ENCODE measurements around the gene ZGPAT. TPM values are rescaled to one million over a fixed set of nuclear protein-coding genes. Genes with fewer than 3 reads are reported as not detected.

ZGPAT gene
- total RNA-seq, 3 donors from 2014 or later = 38.1 to 43.9 (median 42.0) TPM

DNA sequence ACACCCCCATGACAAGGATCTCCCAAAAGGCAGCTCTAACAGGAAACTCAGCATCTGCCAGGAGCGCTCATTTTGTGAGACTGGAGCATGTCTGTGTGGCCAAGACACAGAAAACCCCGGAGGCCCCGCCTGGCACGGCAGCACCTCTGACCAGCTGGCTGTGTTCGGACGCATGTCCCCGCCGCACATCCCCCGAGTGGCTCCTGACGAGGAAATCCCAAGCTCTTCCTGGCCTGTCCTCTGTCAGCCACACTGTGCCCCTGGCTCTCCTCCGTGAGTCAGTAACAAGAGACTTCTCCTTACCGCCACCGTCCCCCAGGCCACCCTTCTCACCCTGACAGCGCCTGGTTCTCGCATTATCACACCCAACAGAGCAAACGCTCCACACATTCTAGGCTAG is 46.2 kb downstream of the ZGPAT start:
- H3K9me3 Mint-ChIP-seq = no peaks in the 10 kb centered on the region
- H3K27me3 Mint-ChIP-seq (ENCODE audit: low read depth) = no peaks in the 10 kb centered on the region
- DNase-seq (no peak), ATAC-seq (no peak)
- H3K4me1 Mint-ChIP-seq (ENCODE audit: low read depth) = peaks cover 21% of the 10 kb centered on the region
- no peak overlapping the region for H3K4me3 Mint-ChIP-seq
- no peaks in the 10 kb centered on the region for H3K36me3 Mint-ChIP-seq (ENCODE audit: insufficient read depth)

DNA sequence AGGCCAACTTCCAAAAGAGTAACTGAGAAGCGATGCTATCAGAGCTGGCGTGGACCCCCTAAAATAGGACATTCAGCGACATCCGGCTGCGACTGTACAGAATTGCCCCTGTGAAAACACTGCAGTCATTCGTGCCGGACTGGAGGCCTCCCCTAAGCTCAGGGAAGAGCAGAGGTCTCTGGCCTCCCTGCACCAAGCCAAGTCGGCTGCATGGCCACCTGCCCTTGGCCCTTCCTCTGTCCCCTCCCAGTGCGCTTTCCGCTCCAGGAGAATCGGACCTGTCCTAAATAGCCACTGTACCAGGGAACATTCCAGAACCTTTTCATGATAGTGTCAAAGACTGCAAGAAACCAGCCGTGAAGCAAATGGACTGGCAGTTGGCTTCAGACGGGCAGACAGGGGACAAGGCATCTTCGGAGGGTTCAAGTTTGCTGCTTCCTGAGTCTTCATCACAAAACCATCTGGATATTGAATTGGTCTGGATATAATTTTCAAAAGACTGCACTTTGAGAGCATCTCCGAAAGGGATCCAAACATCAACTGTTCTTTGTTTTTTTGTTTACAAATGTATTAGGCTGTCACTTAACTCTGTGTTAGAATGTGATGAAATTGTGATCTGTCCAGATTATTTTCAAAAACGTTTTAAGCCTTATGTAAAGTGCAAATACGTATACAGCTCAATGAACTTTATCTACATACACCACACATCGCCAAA is 48.3 kb downstream of the ZGPAT start:
- no peak for ATAC-seq
- Mint-ChIP-seq H3K4me1 (ENCODE audit: low read depth) (peaks cover 10% of the 10 kb centered on the region), H3K36me3 (ENCODE audit: insufficient read depth) (no peaks in the 10 kb centered on the region), H3K4me3 (no peak overlapping the region), H3K27me3 (ENCODE audit: low read depth) (no peaks in the 10 kb centered on the region), H3K9me3 (no peaks in the 10 kb centered on the region)
- no peak for DNase-seq

DNA sequence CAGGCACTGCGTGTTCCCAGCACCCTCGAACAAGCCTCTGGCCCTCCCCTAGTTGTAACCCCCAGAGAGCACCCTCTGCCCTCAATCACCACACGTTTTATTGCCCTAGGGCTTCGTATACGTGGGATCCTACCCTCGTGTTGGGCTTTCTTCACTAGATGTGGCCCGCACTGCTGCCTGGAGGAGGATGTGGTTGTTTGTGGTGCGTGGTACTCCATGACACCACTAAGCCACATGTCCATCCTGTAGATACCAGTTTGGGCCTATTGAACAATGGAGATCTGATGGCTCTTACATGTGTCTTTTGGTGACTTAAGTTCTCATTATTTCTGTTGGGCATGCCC is 48.8 kb downstream of the ZGPAT start:
- peaks cover 7% of the 10 kb centered on the region for H3K4me1 Mint-ChIP-seq (ENCODE audit: low read depth)
- no peak for DNase-seq
- H3K27me3 Mint-ChIP-seq (ENCODE audit: low read depth) = no peaks in the 10 kb centered on the region
- no peak for ATAC-seq
- H3K9me3 Mint-ChIP-seq = no peaks in the 10 kb centered on the region
- H3K36me3 Mint-ChIP-seq (ENCODE audit: insufficient read depth) = no peaks in the 10 kb centered on the region
- no peak overlapping the region for H3K4me3 Mint-ChIP-seq

DNA sequence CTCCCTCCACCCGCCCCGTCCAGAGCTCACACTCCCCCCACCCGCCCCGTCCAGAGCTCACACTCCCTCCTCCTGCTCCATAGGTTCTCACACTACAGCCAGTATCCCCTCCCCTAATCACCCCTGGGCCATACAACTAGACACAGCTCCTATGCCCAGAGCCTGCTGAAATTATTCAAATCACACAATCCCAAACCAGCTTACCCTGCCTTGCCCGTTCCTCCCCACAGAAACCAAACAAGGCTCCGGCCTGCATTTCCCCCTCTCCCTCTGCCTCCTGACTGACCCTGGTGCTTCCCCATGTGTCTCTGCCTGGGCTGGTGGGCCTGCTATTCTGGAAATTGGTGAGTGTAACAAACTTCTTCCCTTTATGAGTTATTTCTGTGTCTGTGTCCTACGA is 50.3 kb downstream of the ZGPAT start:
- no peaks in the 10 kb centered on the region for H3K9me3 Mint-ChIP-seq

DNA sequence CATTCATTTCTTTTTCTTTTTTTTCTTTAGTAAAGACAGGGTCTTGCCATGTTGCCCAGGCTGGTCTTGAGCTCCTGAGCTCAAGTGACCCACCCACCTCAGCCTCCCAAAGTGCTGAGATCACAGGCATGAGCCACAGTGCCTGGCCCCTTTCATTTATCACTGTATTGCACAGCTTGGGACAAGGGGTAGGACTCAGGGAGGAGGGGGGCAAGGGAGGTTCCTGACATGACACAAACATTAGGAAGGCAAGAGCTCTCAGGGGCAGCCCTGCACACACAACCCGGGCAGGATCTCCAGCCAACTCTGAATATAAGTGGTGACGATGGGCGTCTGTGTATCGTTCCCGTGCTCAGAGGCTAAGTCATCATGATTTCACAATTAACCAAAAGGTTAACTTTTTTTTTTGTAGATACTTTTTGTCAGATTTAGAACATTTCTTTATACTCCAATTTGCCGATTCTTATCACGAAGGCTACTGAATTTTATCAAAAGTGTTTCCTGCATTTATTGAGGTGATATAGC is 51.6 kb downstream of the ZGPAT start:
- DNase-seq (no peak), ATAC-seq (no peak)
- Mint-ChIP-seq H3K27me3 (ENCODE audit: low read depth) (no peaks in the 10 kb centered on the region), H3K4me3 (no peak overlapping the region), H3K4me1 (ENCODE audit: low read depth) (peaks cover 4% of the 10 kb centered on the region), H3K9me3 (no peaks in the 10 kb centered on the region), H3K36me3 (ENCODE audit: insufficient read depth) (no peaks in the 10 kb centered on the region)

More for the DNA sequence above, 50.3 kb downstream of the ZGPAT start:
- no peaks in the 10 kb centered on the region for H3K27me3 Mint-ChIP-seq (ENCODE audit: low read depth)
- no peak for DNase-seq
- no peak for ATAC-seq
- no peaks in the 10 kb centered on the region for H3K36me3 Mint-ChIP-seq (ENCODE audit: insufficient read depth)
- peaks cover 4% of the 10 kb centered on the region for H3K4me1 Mint-ChIP-seq (ENCODE audit: low read depth)
- H3K4me3 Mint-ChIP-seq = no peak overlapping the region

DNA sequence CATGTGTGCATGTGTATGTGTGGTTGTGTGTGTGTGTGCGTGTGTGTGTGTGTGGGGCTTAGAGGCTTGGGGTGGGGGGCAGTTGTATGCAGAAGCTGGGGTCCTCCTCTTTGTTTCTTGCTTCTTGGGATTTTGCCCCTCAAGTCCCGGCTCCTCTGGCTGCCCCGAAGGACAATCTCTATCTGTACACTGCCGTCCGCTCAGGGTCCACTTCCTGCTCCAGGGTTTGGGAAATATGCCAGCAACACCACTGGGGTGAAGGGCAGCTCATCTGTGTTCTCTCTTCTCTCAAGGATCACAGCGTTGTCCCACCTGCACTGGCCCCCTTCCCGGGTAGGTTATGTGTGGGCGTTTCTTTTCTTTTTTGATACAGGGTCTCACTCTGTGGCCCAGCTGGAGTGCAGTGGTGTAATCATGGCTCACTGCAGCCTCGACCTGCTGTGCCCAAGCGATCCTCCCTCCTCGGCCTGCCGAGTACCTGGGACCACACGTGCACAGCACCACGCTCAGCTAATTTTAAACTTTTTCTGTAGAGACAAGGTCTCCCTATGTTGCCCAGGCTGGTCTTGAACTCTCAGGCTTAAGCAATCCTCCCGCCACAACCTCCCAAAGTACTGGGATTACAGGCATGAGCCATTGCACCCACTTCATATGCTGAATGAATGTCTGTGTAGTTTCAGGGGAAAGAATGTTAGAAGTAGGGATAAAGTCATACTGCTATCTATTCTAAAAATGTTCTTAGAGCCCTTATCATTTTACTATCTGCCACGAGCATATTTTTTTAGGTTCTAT is 57.4 kb downstream of the ZGPAT start:
- Mint-ChIP-seq H3K4me1 (ENCODE audit: low read depth) (no peaks in the 10 kb centered on the region), H3K36me3 (ENCODE audit: insufficient read depth) (no peaks in the 10 kb centered on the region), H3K27me3 (ENCODE audit: low read depth) (no peaks in the 10 kb centered on the region), H3K4me3 (no peak overlapping the region), H3K9me3 (no peaks in the 10 kb centered on the region)
- ATAC-seq = no peak
- no peak for DNase-seq

DNA sequence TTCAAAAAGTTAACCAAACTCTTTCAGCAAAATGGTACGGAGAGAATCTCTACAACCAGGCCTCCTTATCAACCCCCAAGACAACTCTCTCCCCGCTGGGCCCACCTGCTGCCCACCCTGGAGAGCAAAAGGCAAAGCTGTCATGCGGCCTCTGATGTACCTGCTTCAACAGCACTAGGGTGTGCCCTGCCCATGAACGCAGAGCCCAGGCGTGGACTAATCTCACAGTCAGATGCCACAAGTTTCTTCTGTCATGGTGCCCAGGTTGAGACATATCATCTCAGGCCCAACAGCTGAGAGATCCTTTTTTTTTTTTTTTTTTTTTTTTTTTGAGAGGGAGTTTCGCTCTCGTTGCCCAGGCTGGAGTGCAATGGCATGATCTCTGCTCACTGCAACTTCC is 58.1 kb downstream of the ZGPAT start:
- Mint-ChIP-seq H3K4me3 (no peak overlapping the region), H3K27me3 (ENCODE audit: low read depth) (no peaks in the 10 kb centered on the region), H3K4me1 (ENCODE audit: low read depth) (no peaks in the 10 kb centered on the region), H3K9me3 (no peaks in the 10 kb centered on the region), H3K36me3 (ENCODE audit: insufficient read depth) (no peaks in the 10 kb centered on the region)
- no peak for DNase-seq
- no peak for ATAC-seq

DNA sequence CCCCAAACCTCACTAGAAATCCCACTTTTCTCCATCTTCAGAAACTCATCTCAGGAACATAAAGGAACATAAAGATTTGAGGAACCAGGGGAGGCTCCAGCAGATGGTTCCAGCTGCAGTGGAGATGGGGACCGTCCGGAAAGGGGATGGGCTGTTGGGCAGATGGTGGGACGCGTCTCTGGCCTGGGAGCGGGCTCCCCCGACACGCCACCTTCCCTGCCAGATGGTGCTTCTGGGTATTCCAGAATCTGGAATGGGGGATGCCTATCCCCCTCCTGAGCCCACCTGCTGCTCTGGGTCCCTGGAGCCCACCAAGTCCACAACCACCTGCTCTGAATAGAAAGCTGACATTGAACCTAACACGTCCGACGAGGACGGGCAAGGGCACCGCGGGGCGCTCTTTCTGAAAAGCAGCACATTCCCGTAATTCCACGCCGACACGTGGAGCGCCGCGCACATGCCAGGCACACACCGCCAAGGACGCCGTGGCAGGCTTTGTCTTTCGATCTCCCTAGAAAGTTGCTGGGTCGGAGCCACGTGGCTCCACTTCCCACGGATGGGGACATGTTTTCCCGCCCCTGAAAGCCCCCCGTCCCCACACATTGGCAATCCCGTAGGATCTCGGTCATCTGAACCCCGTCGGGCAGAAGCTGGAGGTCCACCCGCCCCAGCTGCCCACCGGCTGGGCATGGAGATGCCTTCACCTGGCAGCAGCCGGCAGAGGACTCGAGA is 59.0 kb downstream of the ZGPAT start:
- ATAC-seq (no peak), DNase-seq (no peak)
- H3K9me3 Mint-ChIP-seq = no peaks in the 10 kb centered on the region
- H3K27me3 Mint-ChIP-seq (ENCODE audit: low read depth) = no peaks in the 10 kb centered on the region
- no peaks in the 10 kb centered on the region for H3K4me1 Mint-ChIP-seq (ENCODE audit: low read depth)
- no peaks in the 10 kb centered on the region for H3K36me3 Mint-ChIP-seq (ENCODE audit: insufficient read depth)
- no peak overlapping the region for H3K4me3 Mint-ChIP-seq

DNA sequence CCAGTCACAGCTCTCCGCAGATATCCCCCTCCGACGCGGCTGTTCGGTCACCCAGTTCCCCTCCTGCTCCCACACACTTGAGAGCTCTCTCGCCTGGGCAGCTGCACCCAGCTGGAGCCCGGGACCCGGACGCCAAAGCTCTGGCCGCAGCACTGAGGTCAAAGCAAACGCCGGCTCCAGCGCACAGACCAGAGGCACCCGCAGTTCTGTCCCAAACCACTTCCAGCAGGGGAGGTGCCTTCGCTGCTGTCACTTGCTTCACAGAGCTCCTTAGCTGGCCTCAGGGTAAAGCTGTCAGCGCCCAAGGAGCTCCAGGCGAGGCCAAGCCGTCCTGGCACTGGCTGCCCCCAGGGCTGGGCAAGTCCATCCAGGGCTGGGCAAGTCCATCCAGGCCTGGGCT is 59.6 kb downstream of the ZGPAT start:
- ATAC-seq (no peak), DNase-seq (no peak)
- no peaks in the 10 kb centered on the region for H3K36me3 Mint-ChIP-seq (ENCODE audit: insufficient read depth)
- no peaks in the 10 kb centered on the region for H3K27me3 Mint-ChIP-seq (ENCODE audit: low read depth)
- no peaks in the 10 kb centered on the region for H3K9me3 Mint-ChIP-seq
- H3K4me3 Mint-ChIP-seq = no peak overlapping the region
- no peaks in the 10 kb centered on the region for H3K4me1 Mint-ChIP-seq (ENCODE audit: low read depth)

DNA sequence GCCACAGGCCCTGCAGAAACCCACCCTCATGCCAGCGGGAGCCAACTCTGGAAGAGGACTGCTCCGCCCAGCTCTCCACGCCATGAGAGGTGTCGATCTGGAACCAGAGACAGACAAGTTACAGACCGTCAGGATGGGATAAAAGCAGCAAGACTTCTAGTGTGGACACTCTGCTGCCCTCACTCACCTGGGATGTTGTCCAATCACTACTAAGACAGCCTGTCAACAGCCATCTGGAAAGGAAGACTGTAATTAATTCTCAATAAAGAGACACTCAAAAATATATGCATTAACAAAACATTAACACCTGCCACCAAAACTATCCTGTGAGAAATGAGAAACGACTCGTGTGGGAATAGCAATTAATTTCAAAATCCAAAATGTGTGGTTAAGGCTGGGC is 60.0 kb downstream of the ZGPAT start:
- DNase-seq = no peak
- H3K27me3 Mint-ChIP-seq (ENCODE audit: low read depth) = no peaks in the 10 kb centered on the region
- no peak for ATAC-seq
- H3K4me3 Mint-ChIP-seq = no peak overlapping the region
- H3K9me3 Mint-ChIP-seq = no peaks in the 10 kb centered on the region
- H3K4me1 Mint-ChIP-seq (ENCODE audit: low read depth) = no peaks in the 10 kb centered on the region
- no peaks in the 10 kb centered on the region for H3K36me3 Mint-ChIP-seq (ENCODE audit: insufficient read depth)

DNA sequence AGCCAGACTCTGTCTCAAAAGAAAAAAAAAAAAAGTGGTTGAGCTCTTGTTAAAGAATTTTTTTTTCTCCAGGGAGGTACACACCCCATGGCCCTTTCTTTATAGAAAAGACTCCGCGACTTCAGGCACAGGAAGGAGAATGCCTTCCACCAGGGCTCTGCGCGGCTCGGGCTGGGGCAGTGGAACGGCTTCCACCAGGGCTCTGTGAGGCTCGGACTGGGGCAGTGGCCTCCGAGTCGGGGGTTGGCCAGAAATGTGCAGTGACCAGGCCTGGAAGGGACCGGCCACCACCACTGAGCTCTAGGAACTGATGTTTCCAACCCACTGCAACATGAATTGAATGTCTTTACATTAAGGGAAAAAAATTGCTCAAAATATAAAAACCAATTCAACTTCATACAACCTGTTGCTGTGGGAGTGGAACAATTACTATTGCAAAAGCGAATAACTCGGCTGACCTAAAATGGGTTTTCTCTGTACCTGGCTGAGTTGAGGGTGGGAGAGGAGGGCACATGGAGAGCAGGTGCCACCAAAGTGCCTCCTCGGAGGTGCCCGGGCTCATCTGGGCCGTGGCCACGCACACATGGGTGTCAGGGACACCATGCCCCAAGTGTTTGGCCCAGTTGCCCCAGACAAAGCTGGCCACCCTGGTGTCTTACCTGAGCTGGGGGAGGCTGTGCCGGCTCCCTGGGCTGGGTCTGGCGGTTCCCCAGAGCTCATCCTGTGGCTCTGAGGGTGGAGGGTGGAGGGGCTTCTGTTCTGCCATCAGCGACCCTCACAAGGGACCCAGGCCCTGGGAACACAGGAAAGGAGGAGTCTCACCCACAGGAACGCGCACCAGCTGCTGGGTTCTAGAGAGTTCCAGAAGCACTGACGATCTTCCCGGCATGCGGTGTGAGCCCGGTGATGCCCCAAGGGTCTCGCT is 61.0 kb downstream of the ZGPAT start:
- ATAC-seq = no peak
- H3K27me3 Mint-ChIP-seq (ENCODE audit: low read depth) = no peaks in the 10 kb centered on the region
- no peak overlapping the region for H3K4me3 Mint-ChIP-seq
- no peaks in the 10 kb centered on the region for H3K4me1 Mint-ChIP-seq (ENCODE audit: low read depth)
- no peak for DNase-seq
- no peaks in the 10 kb centered on the region for H3K36me3 Mint-ChIP-seq (ENCODE audit: insufficient read depth)
- H3K9me3 Mint-ChIP-seq = no peaks in the 10 kb centered on the region

DNA sequence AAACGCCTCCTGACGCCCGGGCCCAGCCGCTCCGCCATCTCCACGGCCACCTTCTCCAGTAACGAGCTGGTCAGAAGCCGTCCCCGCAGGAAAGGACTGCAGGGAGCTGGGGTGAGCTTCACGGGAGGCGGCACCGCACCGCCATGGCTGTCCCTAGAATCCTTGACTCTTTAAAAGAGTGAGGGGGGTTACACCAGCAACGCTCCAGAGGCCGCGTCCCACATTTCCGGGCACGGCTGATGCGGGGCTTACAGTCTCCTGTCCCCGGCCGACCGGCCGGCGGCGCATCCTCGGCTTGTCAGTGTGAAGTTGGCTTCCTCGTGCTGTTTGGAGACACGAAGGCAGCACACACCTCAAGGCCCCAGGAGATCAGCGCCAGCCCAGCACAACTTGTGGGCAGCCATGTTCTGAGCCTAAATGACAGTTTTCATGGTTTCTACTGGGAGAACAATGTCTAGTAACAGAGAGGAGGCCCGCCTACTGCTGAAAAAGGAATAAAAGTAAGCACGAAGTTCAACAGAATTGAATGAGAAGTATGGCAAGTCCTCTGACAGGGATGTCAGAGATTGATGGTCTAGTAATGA is 62.1 kb downstream of the ZGPAT start:
- ATAC-seq = no peak
- Mint-ChIP-seq H3K36me3 (ENCODE audit: insufficient read depth) (no peaks in the 10 kb centered on the region), H3K9me3 (no peaks in the 10 kb centered on the region), H3K4me1 (ENCODE audit: low read depth) (peaks cover 2% of the 10 kb centered on the region), H3K27me3 (ENCODE audit: low read depth) (no peaks in the 10 kb centered on the region), H3K4me3 (no peak overlapping the region)
- DNase-seq = no peak

DNA sequence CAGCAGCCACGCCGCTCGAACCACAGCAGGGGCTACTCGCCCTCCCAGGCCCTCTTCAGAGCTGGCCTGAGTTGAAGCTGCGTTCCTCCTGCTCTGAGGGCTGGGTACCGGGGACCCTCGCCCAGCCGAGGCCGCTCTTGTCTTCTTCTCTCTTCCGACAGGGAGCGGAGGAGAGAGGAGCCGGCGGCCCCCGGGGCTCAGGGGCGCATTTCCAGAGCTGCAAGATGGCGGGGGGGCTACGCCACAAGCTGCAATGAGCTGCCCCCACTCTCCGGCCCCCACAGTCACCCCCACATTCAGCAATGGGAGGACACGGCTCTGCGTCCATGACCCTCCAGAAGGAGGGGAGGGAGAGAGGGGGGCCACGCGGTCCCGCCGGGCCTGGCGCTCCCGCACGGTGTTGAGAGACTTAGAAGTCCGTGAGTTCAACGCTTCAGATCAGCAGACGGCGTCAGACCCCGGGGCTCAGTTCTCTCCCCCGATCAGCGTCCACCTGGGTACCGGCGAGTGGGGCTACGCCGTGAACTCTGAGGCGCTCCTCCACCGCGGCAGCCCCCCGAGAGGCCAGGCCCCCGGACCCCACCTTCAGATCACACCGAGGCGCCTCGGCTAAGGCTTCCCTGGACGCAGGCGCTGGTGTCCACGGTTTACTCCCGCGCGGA is 63.3 kb downstream of the ZGPAT start:
- DNase-seq (no peak), ATAC-seq (no peak)
- no peaks in the 10 kb centered on the region for H3K27me3 Mint-ChIP-seq (ENCODE audit: low read depth)
- no peaks in the 10 kb centered on the region for H3K36me3 Mint-ChIP-seq (ENCODE audit: insufficient read depth)
- H3K4me3 Mint-ChIP-seq = no peak overlapping the region
- peaks cover 2% of the 10 kb centered on the region for H3K4me1 Mint-ChIP-seq (ENCODE audit: low read depth)
- H3K9me3 Mint-ChIP-seq = no peaks in the 10 kb centered on the region
